Caki2 (cell line): ENCODE data around the gene MYLK3. TPM values are rescaled to one million over a fixed set of nuclear protein-coding genes. Genes with fewer than 3 reads are reported as not detected.
"Not testable (repeated sequence)": the region's sequence is repeated elsewhere in the genome, so short reads cannot be mapped to it uniquely, and the experiment has no call there.

ENCODE experiments used
- DNase-seq: peaks from one replicate; pipeline ENCODE4 v3.0.0-alpha.2; 2015; ENCODE audit warnings: low read depth
- in situ Hi-C: cut with HindIII; loops from 2 replicates; pipeline ENCODE4 v1.10.0; 2016; ENCODE audit warnings: low sequenced_read_pairs, low pct_unique_long_range_greater_than_20kb, mixed read lengths
- total RNA-seq: library from RNA; depleted of rRNA; stranded (reverse); fragments of >200 nt; shearing (Covaris generic); gene quantifications from 2 replicates; pipeline ENCODE4 v1.2.3, GENCODE V29; 2014; ENCODE audit warnings: low replicate concordance; rRNA removed

Gene MYLK3
- 0.06 TPM in 1 of 2 replicates, not detected in the other for total RNA-seq

- in situ Hi-C loops = no loop called here
- no peak for DNase-seq
These were observed at the start of gene MYLK3 for GRCh38 chr16:46747777-46748651. TSS of gene MYLK3 (minus strand) at chr16:46748344. CDS start at chr16:46748193, 151 bp downstream.

DNA sequence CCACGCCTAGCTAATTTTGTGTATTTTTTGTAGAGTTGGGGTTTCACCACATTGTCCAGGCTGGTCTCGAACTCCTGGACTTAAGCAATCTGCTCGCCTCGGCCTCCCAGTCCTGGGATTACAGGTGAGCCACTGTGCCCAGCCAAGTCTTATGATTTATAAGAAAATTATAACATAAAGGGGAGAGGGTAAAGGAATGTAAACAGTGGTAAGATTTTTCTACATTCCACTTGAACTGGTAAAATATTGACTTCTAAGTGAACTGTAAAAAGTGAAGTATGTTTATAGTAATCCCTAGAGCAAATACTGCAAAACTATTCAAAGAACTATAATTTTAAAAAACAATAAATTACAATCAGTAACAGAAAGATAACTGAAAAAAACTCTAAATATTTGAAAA lies 49.4 kb upstream of the MYLK3 start:
- no peak for DNase-seq
- in situ Hi-C loops = no loop called here

- in situ Hi-C loops = no loop called here
- DNase-seq = no peak
These were observed 48.7 kb upstream of the MYLK3 start for GRCh38 chr16:46796764-46797269.

GRCh38 chr16:46793841-46794240 lies 45.7 kb upstream of the MYLK3 start:
- DNase-seq = no peak
- in situ Hi-C loops = no loop called here

GRCh38 chr16:46790599-46791270 lies 42.6 kb upstream of the MYLK3 start:
- in situ Hi-C loops = no loop called here
- no peak for DNase-seq

DNA sequence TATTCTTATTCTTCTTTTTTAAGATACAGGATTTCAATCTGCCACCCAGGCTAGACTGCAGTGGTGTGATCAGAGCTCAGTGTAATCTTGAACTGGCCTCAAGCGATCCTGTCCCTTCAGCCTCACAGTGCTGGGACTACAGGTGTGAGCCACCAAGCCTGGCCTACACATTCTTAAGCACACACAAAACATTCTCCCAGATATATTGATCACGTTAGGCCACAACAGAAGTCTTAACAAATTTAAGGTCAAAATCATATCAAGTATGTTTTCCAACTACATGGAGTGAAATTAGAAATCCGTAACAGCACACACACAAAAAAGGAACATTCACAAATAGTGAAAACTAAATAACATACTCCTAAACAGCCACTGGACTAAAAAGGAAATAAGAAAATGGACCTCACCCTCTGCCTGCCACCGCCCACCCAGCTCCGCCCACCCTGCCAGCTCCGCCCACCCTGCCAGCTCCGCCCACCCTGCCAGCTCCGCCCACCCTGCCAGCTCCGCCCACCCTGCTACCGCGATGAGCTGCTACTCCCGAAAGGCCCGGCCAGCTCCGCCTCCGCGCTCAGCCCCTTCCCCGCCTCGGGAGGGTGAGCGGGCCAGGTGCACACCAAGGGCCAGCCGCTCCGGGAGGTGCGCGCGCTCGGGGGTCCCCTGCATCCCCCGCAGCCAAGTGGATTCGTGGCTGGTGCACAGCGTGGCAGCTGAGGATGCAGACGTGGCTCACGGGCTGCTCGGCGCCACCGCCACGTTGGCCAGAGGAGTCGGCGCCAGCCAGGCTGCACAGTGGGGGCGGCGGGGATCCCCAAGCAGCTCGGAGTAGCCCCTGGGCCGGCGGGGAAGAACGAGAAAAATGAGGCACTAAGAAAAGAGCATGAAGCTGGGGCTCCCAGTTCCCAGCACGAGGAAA lies 41.6 kb upstream of the MYLK3 start:
- in situ Hi-C loops = no loop called here
- peak; percentile 55 for DNase-seq

DNA sequence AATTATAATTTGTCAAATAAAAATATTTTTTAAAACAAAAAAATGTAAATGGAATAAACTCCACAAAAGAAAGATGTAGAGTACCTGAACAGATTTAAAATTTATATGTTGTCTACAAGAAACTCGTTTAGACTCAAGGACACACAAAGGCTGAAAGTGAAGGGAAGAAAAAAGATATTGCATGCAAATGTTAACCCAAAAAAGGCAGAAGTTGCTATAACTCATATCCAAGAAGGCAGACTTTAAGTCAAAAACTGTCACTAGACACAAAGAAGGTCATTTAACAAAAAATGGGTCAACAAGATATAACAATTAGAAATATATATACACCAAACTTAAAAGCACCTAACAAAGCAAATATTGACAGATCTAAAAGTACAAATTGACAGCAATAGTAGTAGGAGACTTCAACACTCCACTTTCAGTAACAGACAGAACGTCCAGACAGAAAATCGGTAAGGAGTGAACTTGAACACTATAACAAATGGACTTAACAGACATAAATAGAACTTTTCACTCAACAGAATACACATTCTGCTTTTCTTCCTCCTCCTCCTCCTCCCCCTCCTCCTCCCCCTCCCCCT lies 40.8 kb upstream of the MYLK3 start:
- in situ Hi-C loops = no loop called here
- DNase-seq = no peak

DNA sequence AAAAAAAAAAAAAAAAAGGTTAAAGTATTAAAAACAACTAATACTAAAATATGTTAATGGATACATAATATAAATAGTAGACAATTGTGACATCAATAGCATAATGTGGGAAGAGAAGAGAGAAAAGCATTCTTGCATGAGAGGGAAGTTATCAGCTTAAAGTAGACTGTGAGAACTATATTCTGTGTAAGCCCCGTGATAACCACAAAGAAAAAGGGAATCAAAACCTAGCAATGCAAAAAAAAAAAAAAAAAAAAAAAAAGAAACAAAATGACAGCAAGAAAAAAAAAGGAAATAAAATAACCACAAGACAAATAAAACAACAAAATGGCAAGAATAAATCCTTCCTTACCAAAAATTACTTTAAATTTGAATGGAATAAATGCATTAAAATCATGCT lies 39.8 kb upstream of the MYLK3 start:
- in situ Hi-C loops = no loop called here

DNA sequence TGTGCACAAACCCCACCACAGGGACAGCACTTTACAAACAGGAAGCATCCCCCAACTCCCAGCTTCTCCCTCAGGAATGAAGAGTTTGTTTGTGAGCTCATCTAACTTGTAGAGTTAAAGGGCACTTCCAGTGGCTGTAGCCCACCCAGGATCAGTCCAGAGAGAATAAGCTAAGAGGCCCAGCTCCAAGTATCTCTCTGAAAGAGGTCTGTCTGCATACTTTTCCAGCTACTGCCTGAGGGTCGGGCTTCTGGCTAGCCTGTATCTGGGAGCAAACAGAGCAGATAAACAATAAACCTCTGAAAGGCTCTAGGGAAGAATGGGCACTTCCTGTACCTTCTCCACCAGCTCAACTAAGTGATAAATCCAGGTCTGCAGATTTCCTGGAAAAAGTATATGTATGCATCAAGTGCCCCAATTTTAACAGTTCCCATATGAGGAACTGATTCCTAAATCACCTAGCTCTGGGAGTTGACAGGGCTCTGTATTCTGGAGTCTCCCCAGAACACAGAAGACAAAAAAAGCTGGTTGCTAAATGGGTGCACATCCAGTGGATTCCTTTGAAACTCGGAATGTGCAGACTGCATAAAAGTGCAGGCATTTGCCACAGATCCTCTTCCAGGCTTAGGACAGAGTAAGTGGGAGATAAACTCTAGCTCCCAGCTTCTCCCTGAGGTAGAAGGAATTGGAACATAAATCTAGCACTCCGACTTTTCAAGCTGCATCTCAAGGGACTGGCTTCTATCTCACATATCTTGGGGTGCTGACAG lies 37.1 kb upstream of the MYLK3 start:
- no peak for DNase-seq
- in situ Hi-C loops = no loop called here

More for the DNA sequence above, 39.8 kb upstream of the MYLK3 start:
- DNase-seq = no peak

DNA sequence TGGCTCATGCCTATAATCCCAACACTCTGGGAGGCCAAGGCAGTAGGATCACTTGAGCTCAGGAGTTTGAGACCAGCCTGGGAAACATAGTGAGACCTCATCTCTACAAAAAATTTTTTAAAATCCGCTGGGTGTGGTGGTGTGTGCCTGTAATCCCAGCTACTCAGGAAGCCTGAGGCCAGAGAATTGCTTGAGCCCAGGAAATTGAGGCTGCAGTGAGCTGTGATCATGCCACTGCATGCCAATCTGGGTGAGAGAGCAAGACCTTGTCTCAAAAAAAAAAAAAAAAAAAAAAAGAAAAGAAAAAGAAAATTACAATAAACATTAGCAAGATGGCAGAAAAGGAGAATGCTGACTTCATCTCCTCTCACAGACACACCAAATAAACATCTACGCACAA lies 36.4 kb upstream of the MYLK3 start:
- in situ Hi-C loops, DNase-seq: not testable (repeated sequence)

DNA sequence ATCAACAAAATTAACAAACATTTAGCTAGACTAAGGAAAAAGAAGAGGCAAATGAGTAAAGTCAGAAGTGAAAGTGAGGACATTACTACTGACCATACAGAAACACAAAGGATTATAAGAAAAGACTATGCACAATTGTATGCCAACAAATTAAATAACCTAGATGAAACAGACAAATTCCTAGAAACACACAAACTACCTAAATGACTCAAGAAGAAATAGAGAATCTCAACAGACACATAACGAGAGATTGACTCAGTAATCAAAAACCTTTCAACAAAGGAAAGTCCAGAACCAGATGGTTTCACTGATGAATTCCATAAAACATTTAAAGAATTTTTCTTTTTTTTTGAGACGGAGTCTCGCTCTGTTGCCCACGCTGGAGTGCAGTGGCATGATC lies 35.7 kb upstream of the MYLK3 start:
- DNase-seq = no peak
- in situ Hi-C loops = no loop called here

DNA sequence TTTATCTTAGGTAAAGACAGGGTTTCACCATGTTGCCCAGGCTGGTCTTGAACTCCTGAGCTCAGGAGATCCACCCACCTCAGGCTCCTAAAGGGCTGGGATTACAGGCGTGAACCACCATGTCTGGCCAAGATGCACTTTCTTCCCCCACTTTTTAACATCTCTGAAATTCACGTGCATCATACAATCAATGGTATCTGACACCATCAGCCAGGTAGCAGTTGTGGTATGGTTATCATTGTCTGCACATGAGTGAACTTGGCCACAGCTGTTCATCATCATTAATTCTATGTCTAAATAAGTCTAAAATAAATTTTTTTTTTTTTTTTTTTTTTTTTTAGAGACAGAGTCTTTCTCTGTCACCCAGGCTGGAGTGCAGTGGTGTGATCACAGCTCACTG lies 34.2 kb upstream of the MYLK3 start:
- DNase-seq = no peak
- in situ Hi-C loops = no loop called here

GRCh38 chr16:46777804-46778203 lies 29.7 kb upstream of the MYLK3 start:
- DNase-seq = no peak
- in situ Hi-C loops = no loop called here

DNA sequence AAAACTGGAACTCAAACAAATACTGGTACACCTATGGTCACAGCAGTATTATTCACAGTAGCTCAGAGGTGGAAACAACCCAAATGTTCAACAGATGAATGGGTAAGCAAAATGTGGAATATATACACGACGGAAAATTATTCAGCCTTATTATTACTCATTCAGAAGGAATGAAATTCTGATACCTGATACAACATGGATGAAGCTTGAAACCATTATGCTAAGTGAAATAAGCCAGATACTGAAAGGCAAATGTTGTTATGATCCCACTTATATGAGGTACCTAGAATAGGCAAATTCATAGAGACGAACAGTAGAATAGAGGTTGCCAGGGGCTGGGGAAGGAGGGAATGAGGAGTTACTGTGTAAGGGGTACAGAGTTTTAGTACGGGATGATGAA lies 27.1 kb upstream of the MYLK3 start:
- no peak for DNase-seq
- in situ Hi-C loops = no loop called here

DNA sequence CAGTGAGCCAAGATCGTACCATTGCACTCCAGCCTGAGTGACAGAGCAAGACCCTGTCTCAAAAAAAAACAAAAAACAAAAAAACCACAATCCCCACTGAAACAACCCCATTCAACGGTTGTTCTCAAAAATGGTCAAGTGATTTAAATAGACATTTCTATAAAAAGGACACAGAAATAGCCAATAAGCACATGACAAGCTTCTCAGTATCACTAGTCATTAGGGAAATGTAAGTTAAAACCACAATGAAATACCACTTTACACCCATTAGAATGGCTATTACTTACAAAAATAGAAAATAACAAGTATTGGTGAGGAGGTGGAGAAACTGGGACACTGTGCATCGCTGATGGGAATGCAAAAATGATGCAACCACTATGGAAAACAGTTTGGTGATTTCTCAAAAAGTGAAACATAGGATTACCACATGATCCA lies 26.6 kb upstream of the MYLK3 start:
- in situ Hi-C loops = no loop called here
- no peak for DNase-seq

- no peak for DNase-seq
- in situ Hi-C loops = no loop called here
These were observed 24.3 kb upstream of the MYLK3 start for GRCh38 chr16:46772463-46772862.

GRCh38 chr16:46768809-46769208 lies 20.7 kb upstream of the MYLK3 start:
- in situ Hi-C loops = no loop called here
- no peak for DNase-seq
